GM18505 (cell line): ENCODE measurements around the gene GPR39.
"Not testable (repeated sequence)": the region's sequence is repeated elsewhere in the genome, so short reads cannot be mapped to it uniquely, and the experiment has no call there.

ENCODE experiments used
- ATAC-seq: cut with Tn5 transposase; IDR thresholded peaks from one replicate; pipeline ENCODE4 v1.9.1; 2021; ENCODE audit not compliant: unreplicated experiment
- POLR2A ChIP-seq: IDR thresholded peaks from 4 replicates; pipeline ENCODE4 v1.6.1; 2011; ENCODE audit warnings: borderline replicate concordance; ENCODE audit not compliant: insufficient read depth, insufficient read length; ENCODE audit errors: extremely low read depth

The GPR39 gene

GRCh38 chr2:132515010-132515409, 98.4 kb downstream of the GPR39 start:
- no peak for ATAC-seq
- no peak for TF ChIP-seq POLR2A

GRCh38 chr2:132517386-132517785, 100.8 kb downstream of the GPR39 start:
- no peak for ATAC-seq
- TF ChIP-seq POLR2A, result no peak

DNA sequence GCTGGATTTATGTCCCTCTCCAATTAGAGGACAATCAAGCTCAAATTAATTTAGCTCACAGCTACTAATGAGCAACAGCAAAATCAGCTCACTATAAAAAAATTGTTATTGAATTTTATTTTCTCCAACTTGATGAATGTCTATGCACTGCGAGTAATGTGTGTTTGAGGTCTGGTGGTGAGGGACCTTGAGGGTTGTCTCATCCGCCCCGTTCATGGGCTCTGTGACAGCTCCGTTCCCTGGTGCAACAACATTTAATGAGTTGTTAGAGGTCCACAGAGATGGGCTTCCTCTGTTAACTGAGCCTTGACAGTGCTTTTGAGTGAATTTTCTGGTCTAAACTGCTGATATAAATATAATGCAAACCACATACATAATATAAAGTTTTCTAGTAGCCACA, 101.7 kb downstream of the GPR39 start:
- no peak for ATAC-seq
- TF ChIP-seq POLR2A, result no peak

DNA sequence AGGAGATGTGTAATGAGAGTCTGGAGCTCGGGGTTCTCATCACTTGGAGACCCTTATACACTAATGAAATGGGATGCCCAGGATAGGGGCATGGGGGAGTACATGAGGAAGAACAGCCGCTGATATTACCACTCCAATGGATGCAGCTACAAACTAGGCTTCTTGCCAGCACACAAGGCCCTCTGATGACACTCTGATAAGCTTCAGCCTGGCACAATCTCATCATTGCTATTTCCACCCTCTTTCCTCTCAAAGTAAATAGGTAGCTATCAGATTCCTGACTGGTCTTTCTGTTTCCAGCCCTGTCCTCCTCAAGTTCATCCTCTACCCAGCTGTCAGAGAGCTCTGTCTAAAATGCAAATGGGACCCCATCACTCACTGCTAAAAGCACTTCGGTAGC, 103.0 kb downstream of the GPR39 start:
- no peak for TF ChIP-seq POLR2A
- no peak for ATAC-seq

DNA sequence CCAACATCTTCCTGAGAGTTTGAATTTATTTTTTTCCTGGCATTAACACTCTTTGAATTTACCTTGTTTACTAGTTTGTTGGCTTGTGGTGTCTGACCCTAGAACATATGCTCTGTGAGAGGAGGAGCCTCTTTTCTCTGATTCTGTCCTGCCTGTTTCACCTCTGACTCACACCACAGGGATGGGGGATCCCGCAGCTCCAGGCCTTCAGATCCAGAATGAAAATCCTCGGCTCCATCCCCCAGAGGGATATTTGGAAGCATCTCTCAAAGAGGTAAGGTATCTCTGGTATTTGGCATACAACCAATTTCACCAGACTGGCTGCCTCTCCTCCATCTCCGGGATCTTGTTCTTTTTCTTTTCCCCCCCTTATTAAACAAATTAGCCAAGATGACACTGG, 104.7 kb downstream of the GPR39 start:
- ATAC-seq, result no peak
- no peak for TF ChIP-seq POLR2A

GRCh38 chr2:132522901-132523300, 106.3 kb downstream of the GPR39 start:
- no peak for ATAC-seq
- no peak for TF ChIP-seq POLR2A

GRCh38 chr2:132537061-132537460, 120.5 kb downstream of the GPR39 start:
- ATAC-seq, result not testable (repeated sequence)

- ATAC-seq, result no peak
- no peak for TF ChIP-seq POLR2A
These were observed 121.8 kb downstream of the GPR39 start for GRCh38 chr2:132538331-132538855.

GRCh38 chr2:132540166-132540565, 123.6 kb downstream of the GPR39 start:
- no peak for ATAC-seq
- no peak for TF ChIP-seq POLR2A

GRCh38 chr2:132542953-132543569, 126.5 kb downstream of the GPR39 start:
- TF ChIP-seq POLR2A, result no peak
- ATAC-seq, result no peak

DNA sequence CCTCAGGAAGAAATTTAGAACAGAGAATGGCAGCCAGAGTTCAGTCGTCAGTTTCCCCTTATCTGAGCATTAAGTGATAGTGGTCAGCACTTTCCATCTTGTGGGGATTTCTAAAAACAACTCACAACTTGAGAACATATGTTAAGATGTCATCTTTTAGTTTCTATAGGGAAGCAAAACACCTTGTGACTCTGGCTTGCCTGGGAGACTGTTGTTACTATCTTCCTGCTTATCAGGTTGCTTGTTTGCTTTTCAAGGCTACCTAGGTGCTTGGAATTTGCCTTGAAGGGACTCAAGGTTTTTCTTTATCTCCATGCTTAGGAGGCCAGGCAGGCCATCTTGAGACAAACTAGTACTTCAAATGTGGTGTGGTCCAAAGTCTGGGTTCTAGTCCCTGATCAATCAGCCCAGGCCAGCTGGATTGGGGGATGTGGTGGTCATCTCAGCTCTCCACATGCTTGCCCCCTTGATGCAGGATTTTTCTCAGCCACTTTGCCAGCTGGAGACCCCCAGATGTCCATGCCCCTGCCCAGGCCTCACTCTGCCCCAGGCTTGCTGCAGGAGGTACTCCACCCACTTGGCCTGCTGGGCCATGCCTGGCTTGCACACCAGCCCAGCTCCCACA, 127.5 kb downstream of the GPR39 start:
- TF ChIP-seq POLR2A, result no peak
- no peak for ATAC-seq

DNA sequence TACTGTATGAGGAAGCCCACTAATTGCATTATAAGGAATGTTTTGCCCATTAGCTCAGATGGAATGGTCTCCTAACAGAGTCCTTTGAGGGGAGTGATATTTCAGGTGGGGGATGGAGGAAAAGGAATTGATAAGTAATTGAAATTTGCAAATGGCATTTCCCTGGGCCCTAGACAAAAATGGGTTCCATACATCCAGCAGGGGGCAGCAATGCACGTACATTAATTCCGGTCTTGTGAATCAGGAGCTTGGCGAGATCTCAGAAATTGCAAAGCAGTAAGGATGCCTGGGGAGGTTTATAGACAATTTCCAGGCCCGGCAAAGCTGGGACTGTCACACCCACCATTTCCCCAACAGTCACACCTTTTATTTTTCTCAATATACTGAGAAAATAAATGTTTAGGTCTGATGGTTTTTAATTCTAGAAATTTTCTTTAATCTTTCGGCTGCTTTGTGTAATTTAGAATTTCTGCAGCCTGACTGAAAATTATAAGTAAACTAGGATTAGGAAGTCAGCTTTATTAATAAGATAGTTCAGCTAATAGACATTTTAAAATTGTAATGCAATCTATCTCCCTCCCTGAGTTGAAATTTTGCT, 130.6 kb downstream of the GPR39 start:
- no peak for TF ChIP-seq POLR2A
- ATAC-seq, result no peak

DNA sequence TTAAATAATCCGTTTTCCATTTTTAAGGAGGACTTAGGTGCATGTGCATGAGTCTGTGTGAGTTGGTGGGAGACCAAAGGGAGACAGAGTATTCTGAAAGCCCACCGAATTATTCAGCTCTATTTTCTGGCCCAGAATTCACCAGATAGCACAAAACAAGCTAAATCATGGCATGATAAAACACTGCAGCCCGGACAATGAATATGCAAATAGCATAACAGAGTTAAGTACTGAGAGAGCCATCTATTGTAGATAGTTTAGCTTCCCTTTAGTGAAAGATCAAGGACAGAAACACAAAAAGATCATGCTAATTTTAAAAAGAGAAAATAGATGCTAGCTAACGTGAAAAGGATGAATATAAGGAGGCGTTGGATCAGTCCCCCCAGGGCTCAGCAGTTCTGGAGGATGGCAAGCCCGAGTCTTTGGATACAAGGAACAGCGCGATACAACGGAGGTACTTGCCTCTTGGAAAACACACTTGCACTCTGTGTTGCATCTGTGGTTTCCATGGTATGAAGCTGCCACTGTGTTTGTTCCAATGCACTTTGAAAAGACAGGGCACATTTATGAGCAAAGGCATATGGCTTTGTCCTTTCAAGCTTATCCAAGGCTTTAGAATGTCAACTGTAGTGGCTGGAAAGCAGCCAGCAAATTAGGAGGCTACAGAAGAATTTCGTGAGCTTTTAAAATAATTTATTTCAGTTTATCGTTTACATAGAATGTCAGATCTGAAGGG, 133.5 kb downstream of the GPR39 start:
- TF ChIP-seq POLR2A, result no peak
- ATAC-seq, result no peak
